ENCODE measurements around the gene GUCY2D.

GRCh38 chr17:8048236-8048635 is 45.8 kb downstream of the GUCY2D start:
- TF ChIP-seq POLR2AphosphoS5 (IDR thresholded peaks at IDR 0.05; ENCODE audit: low read depth), result no peak
- no peak for TF ChIP-seq CTCF (IDR thresholded peaks at IDR 0.05; ENCODE audit: insufficient read depth, low read length)
- no peak for TF ChIP-seq REST (IDR thresholded peaks at IDR 0.05; ENCODE audit: insufficient replicate concordance, low read depth)
- TF ChIP-seq SPI1 (IDR thresholded peaks at IDR 0.05; ENCODE audit: borderline replicate concordance, low read depth), result no peak
